CD4-positive, alpha-beta T cell treated with Interleukin-4 for 1 hour (primary cell): ENCODE results near the gene PXDC1.
A peak's percentile ranks its signal among the peaks of the same experiment; 100 is the strongest.
"Not testable (repeated sequence)": the region's sequence is repeated elsewhere in the genome, so short reads cannot be mapped to it uniquely, and the experiment has no call there.

Source experiments
- DNase-seq, 2 donors: peaks; one replicate each; pipeline ENCODE4 v3.0.0-alpha.2; 2020 to 2022

Gene PXDC1

GRCh38 chr6:3762359-3762758, 10.8 kb upstream of the PXDC1 start:
- DNase-seq = no peak

DNA sequence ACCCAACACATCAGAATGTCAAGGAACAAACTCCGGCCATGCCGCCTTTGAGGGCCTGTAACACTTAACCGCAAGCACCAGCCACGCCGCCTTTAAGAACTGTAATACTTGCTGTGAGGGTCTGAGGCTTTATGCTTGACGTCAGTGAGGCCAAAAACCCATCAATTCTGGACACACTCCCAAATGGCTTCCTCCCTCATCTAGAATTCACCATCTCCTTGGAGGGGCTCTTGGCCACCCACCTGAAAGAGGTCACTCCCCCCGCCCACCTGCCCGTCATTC, 10.4 kb upstream of the PXDC1 start:
- DNase-seq = no peak

DNA sequence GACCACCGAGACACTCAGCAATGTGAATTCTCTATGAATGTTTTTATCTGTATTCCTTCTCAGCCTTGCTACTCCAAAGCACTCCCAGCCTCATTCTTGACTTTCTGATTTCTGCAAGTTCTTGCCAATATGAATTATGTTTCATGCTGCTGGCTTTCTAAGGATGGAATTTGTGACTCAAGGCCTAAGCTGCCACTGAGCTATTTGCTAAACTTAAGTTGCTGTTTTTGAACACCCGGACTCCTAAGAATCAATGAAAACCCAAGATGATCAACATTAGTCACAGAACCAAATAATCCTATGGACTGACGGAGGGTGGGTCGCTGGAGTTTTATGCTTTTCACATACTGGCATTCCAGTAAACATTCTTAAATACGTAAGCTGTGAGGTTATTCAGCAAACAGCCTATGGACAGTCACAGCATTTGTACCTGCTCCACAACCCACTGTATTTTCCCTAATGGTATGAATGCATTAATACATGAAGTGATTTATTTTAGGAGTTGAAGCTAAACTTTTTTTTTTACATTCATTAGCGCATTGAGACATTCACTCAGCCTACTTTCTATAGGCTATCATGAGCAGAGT, 8.2 kb upstream of the PXDC1 start:
- DNase-seq = no peak

GRCh38 chr6:3758842-3759144, 7.3 kb upstream of the PXDC1 start:
- no peak for DNase-seq

DNA sequence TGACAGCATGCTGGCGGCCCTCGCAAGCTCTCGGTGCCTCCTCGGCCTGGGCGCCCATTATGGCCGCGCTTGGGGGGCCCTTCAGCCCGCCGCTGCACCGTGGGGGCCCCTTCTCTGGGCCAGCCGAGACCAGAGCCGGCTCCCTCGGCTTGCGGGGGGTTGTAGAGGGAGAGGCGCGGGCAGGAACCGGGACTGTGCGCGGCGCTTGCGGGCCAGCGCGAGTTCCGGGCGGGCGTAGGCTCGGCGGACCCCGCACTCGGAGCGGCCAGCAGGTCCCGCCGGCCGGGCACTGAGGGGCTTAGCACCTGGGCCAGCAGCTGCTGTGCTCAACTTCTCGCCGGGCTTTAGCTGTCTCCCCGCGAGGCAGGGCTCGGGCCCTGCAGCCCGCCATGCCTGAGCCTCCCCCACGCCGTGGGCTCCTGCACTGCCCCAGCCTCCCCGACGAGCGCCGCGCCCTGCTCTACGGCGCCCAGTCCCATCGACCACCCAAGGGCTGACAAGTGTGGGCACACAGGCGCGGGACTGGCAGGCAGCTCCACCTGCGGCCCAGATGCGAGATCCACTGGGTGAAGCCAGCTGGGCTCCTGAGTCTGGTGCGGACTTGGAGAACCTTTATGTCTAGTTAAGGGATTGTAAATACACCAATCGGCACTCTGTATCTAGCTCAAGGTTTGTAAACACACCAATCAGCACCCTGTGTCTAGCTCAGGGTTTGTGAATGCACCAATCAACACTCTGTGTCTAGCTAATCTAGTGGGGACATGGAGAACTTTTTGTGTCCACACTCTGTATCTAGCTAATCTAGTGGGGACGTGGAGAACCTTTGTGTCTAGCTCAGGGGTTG, 6.7 kb upstream of the PXDC1 start:
- not testable (repeated sequence) for DNase-seq

DNA sequence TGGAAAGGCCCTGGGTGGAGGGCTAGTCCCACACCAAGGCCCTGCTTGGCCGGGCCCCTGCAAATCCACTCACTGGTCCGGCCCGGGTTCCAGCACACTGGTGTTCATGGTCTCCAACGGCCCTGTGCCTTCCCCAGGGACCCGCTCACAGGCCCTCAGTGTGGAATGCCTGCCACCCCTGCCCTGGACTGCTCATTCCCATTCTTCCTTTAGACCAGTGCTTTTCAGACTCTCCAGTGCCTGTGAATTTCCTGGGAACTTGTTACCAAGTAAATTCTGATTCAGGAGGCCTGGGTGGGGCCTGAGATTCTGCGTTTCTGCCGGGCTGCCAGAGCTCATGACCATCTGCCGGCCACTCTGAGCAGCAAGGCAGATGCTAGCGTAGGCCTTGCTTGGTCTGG, 5.7 kb upstream of the PXDC1 start:
- DNase-seq = no peak

- DNase-seq = no peak
These were observed 5.0 kb upstream of the PXDC1 start for GRCh38 chr6:3756546-3756945.

- DNase-seq = no peak
These were observed 4.4 kb upstream of the PXDC1 start for GRCh38 chr6:3755637-3756545.

DNA sequence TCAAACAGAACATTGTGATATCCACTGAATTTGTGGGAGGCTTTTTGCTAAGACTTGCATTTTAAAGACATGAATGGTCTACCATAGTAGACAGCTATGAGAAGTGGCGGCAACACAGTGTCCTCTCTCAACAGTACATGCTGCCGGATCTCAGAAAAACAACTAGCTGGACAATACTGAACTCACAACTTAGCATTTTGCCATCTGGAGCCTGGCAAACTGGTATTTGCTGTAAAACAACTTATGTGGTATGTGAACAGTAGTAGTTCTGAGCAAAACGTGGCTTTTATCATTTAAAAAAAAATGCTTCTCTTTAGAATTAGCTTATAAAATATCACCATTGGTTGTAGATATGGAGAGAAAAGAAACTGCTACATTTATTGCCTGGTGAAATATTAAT, 3.3 kb upstream of the PXDC1 start:
- no peak for DNase-seq

DNA sequence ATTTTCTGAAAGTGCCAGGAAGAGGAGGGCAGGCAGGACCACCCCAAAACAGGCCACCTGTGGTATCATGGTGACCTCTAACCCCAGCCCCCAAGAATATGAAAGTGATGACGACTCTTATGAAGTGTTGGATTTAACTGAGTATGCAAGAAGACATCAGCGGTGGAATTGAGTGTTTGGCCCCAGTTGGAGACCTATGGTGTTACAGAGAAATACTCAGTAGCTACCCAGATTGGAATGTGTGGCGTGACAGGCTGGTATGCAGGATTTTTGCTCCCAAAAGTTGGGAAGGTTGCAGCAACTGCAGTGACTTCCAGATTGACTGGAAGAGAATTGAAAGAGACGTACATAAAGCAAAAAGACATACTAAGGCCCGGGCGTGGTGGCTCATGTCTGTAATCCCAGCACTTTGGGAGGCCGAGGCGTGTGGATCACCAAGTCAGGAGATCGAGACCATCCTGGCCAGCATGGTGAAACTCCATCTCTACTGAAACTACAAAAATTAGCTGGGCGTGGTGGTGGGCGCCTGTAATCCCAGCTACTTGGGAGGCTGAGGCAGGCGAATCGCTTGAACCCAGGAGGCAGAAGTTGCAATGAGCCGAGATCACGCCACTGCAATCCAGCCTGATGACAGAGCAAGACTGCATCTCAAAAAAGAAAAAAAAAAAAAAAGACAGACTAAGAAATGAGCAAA, 2.7 kb upstream of the PXDC1 start:
- not testable (repeated sequence) for DNase-seq

- DNase-seq = no peak
These were observed 1.8 kb upstream of the PXDC1 start for GRCh38 chr6:3753228-3753835.

DNA sequence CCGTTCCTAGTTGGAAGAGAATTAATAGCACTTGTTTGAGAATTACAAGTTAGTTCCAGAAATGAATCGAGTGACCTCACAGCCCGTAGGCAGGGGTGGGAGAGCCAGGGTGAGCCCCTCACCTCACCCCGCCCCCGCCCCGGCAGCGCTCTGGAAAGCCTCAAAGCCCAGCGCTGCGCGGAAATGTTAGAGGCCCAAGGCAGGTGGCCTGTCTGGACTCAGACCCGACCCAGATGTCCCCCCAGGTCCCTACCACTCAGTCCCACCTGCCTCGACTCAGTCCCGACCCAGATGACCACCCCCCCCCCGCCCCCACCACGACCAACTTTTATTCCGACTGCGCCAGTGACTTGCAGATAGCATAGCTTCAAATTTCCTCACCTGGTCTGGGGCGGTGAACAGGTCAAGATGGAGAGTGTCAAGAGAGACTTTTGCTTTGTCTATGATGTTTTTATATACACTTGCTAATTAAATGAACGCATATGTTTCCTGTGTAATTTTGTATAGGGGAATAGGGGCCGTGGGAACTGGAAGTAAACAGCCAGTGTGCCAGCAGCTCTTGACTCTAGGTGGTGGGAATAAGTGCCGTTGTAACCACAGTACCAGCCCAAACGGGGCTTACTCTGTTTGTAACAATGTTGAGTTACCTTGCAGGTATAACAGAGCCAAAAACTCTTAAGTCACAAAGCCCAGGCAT, 1.2 kb upstream of the PXDC1 start:
- DNase-seq = no peak

GRCh38 chr6:3751730-3752530, 417 bp upstream of the PXDC1 start:
- peak; percentile 55 to 68 for DNase-seq

GRCh38 chr6:3750317-3751076, 1.0 kb downstream of the PXDC1 start:
- peak; percentile 14 to 26 for DNase-seq

- DNase-seq = no peak
These were observed 1.6 kb downstream of the PXDC1 start for GRCh38 chr6:3749977-3750316.

DNA sequence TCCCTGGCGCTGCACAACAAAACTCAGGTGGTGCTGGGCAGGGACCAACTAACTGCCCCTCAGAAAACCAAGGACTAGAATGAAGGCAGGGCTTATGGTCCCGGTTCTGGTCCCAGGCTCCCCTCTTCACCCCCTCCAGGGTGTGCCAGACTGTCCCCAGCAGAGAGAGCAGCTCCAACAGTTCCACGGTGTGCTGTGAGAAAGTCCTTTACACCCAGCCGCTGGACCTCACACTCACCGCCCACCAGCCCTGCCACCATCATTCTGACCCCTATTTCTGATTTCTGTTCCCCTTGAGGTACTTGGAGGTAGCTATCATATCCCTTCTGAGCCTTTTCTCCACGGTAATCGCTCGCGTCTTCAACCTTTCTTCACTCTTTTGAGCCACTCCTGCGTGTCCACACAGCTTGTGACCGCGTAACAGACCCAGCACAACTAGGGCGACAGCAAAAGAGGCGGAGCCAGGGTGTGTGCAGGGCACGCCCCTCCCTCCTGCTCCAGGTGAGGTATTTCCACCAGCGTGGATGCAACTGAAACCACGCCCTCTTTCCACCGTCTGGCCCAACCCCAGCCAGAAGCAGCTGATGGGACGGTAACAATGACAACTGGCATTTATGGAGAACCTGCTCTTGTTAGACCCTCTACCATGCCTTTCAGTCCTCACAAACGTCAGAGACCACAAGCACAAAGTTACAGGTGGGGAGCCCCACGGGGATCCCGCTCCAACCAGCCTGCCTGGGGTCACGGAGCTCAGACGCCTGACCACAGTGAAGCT, 2.3 kb downstream of the PXDC1 start:
- no peak for DNase-seq

- DNase-seq = peak; percentile 16 to 35
These were observed 3.1 kb downstream of the PXDC1 start for GRCh38 chr6:3748208-3749066.

GRCh38 chr6:3747100-3747737, 4.3 kb downstream of the PXDC1 start:
- no peak for DNase-seq
